HepG2 (cell line): ENCODE measurements around the gene SYS1. TPM values are rescaled to one million over a fixed set of nuclear protein-coding genes. Genes with fewer than 3 reads are reported as not detected.

ENCODE experiments used
- AGO2 ChIP-seq: fragments of 200-400 bp; formaldehyde crosslinking; optimal IDR thresholded peaks from 2 replicates; pipeline ENCODE3; 2017; ENCODE audit warnings: mild to moderate bottlenecking, low read depth, low read length, moderate library complexity
- CHD4 ChIP-seq: fragments of 200-600 bp; sonication (generic); IDR thresholded peaks from 2 replicates; pipeline ENCODE4 v1.7.0; 2017; ENCODE audit warnings: mild to moderate bottlenecking, low read length, borderline replicate concordance
- FOXP1 ChIP-seq, 2 experiments: fragments of 450-650 bp in 1 of 2; IDR thresholded peaks; 2 replicates each; pipeline ENCODE4 v1.6.1; 2017 to 2018; ENCODE audit warnings: antibody characterized with exemption in 1 of 2
- HINFP ChIP-seq: sonication (generic); formaldehyde crosslinking; IDR thresholded peaks from 2 replicates; pipeline ENCODE4 v1.4.0; 2020; ENCODE audit warnings: low read depth, mild to moderate bottlenecking, missing genetic modification reagents
- KLF15 ChIP-seq: sonication (generic); formaldehyde crosslinking; IDR thresholded peaks from 2 replicates; pipeline ENCODE4 v1.8.1; 2023; ENCODE audit warnings: borderline replicate concordance, mild to moderate bottlenecking, inconsistent platforms, missing genetic modification reagents, mixed read lengths
- MEIS1 ChIP-seq: sonication (generic); formaldehyde crosslinking; IDR thresholded peaks from 2 replicates; pipeline ENCODE4 v1.9.0; 2021; ENCODE audit warnings: mild to moderate bottlenecking, missing genetic modification reagents, moderate library complexity, borderline replicate concordance
- NCOA2 ChIP-seq: sonication (generic); formaldehyde crosslinking; IDR thresholded peaks from 2 replicates; pipeline ENCODE4 v1.8.0; 2022; ENCODE audit warnings: inconsistent platforms
- PHF20 ChIP-seq: sonication (generic); formaldehyde crosslinking; IDR thresholded peaks from 2 replicates; pipeline ENCODE4 v1.5.0; 2020; ENCODE audit warnings: mild to moderate bottlenecking, missing genetic modification reagents
- REST ChIP-seq, 2 experiments: IDR thresholded peaks; 2 replicates each; pipeline ENCODE4 v1.6.1; 2011 to 2012; ENCODE audit warnings: low read length in 2 of 2, borderline replicate concordance in 1 of 2, low read depth in 1 of 2, mild to moderate bottlenecking in 1 of 2, moderate library complexity in 1 of 2
- SALL2 ChIP-seq: sonication (generic); formaldehyde crosslinking; IDR thresholded peaks from 2 replicates; pipeline ENCODE4 v1.8.1; 2023; ENCODE audit warnings: mild to moderate bottlenecking, missing genetic modification reagents, inconsistent platforms
- THYN1 ChIP-seq: sonication (generic); formaldehyde crosslinking; IDR thresholded peaks from 2 replicates; pipeline ENCODE4 v1.8.1; 2023; ENCODE audit warnings: low read depth, mild to moderate bottlenecking, moderate library complexity, missing genetic modification reagents, borderline replicate concordance
- ZNF614 ChIP-seq: IDR thresholded peaks from 2 replicates; pipeline ENCODE4 v1.6.1; 2018; ENCODE audit warnings: missing biosample characterization, missing genetic modification reagents, inconsistent platforms, borderline replicate concordance
- ZNF747 ChIP-seq: sonication (generic); formaldehyde crosslinking; IDR thresholded peaks from 2 replicates; pipeline ENCODE4 v1.8.1; 2023; ENCODE audit warnings: missing genetic modification reagents, mild to moderate bottlenecking, borderline replicate concordance
- ZNF775 ChIP-seq: sonication (generic); formaldehyde crosslinking; IDR thresholded peaks from 2 replicates; pipeline ENCODE4 v1.4.0; 2020; ENCODE audit warnings: missing genetic modification reagents, mild to moderate bottlenecking, moderate library complexity, borderline replicate concordance
- ZNF788 ChIP-seq: sonication (generic); formaldehyde crosslinking; IDR thresholded peaks from 2 replicates; pipeline ENCODE4 v1.5.0; 2020; ENCODE audit warnings: mild to moderate bottlenecking, missing genetic modification reagents, borderline replicate concordance
- polyA plus RNA-seq, 8 experiments: library from polyadenylated mRNA; depleted of rRNA in 3 of 8; stranded (reverse) in 7 of 8; unstranded in 1 of 8; fragments of >200 nt; fragmentation: Illumina TruSeq in 4 of 8; extraction: Trizol in 4 of 8; gene quantifications; 2 replicates each; pipeline versions ENCODE4 v1.2.1 to v1.2.3, GENCODE V29; 2011 to 2016; ENCODE audit warnings: low read depth in 4 of 8, missing spikeins in 1 of 8, mixed read lengths in 1 of 8; ENCODE audit not compliant: insufficient read depth in 1 of 8
- total RNA-seq, 5 experiments: library from RNA; depleted of rRNA; stranded (reverse); fragments of >200 nt; fragmentation: Illumina TruSeq; extraction: Trizol; gene quantifications; 2 replicates each; pipeline ENCODE4 v1.2.3, GENCODE V29; 2016; ENCODE audit warnings: low read depth in 1 of 5
- TF ChIP-seq, protein P1 (sequence below): sonication (generic); formaldehyde crosslinking; IDR thresholded peaks from 2 replicates; pipeline ENCODE4 v1.4.0; 2020; ENCODE audit warnings: low read depth, missing genetic modification reagents
- TF ChIP-seq, protein P2 (sequence below): sonication (generic); formaldehyde crosslinking; IDR thresholded peaks from 2 replicates; pipeline ENCODE4 v1.5.0; 2020; ENCODE audit warnings: missing genetic modification reagents, mild to moderate bottlenecking, borderline replicate concordance

SYS1 gene
- total and polyA plus RNA-seq, 2 of the 13 experiments (the other 11 are each of a cell fraction or from before 2014, with no cell fraction given): 38.3 to 65.6 TPM

GRCh38 chr20:45373353-45374100 lies 10.6 kb downstream of the SYS1 start (continued):
- TF ChIP-seq, protein P1, sequence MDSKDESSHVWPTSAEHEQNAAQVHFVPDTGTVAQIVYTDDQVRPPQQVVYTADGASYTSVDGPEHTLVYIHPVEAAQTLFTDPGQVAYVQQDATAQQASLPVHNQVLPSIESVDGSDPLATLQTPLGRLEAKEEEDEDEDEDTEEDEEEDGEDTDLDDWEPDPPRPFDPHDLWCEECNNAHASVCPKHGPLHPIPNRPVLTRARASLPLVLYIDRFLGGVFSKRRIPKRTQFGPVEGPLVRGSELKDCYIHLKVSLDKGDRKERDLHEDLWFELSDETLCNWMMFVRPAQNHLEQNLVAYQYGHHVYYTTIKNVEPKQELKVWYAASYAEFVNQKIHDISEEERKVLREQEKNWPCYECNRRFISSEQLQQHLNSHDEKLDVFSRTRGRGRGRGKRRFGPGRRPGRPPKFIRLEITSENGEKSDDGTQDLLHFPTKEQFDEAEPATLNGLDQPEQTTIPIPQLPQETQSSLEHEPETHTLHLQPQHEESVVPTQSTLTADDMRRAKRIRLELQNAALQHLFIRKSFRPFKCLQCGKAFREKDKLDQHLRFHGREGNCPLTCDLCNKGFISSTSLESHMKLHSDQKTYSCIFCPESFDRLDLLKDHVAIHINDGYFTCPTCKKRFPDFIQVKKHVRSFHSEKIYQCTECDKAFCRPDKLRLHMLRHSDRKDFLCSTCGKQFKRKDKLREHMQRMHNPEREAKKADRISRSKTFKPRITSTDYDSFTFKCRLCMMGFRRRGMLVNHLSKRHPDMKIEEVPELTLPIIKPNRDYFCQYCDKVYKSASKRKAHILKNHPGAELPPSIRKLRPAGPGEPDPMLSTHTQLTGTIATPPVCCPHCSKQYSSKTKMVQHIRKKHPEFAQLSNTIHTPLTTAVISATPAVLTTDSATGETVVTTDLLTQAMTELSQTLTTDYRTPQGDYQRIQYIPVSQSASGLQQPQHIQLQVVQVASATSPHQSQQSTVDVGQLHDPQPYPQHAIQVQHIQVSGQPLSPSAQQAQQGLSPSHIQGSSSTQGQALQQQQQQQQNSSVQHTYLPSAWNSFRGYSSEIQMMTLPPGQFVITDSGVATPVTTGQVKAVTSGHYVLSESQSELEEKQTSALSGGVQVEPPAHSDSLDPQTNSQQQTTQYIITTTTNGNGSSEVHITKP (CRISPR knock-in tag): peak; percentile 62; the same call in 1 of the 2 replicates
- no peak for TF ChIP-seq ZNF775 (CRISPR knock-in tag)
- no peak for TF ChIP-seq FOXP1 (IDR thresholded peaks at IDR 0.05)
- no peak for TF ChIP-seq FOXP1 (CRISPR knock-in tag; IDR thresholded peaks at IDR 0.05)
- TF ChIP-seq HINFP (CRISPR knock-in tag): 0 out of 2 replicates have a peak, but pooled peaks have one; percentile 27
- no peak for TF ChIP-seq ZNF747 (CRISPR knock-in tag)
- no peak for TF ChIP-seq REST (IDR thresholded peaks at IDR 0.05; ENCODE audit: borderline replicate concordance in 1 of 2, low read depth in 1 of 2, low read length in 2 of 2)
- peak; percentile 34; the same call in 1 of the 2 replicates for TF ChIP-seq SALL2
- no peak for TF ChIP-seq CHD4
- peak; percentile 85 for TF ChIP-seq ZNF614 (CRISPR knock-in tag)
- TF ChIP-seq PHF20 (CRISPR knock-in tag): peak; percentile 57
- TF ChIP-seq, protein P2, sequence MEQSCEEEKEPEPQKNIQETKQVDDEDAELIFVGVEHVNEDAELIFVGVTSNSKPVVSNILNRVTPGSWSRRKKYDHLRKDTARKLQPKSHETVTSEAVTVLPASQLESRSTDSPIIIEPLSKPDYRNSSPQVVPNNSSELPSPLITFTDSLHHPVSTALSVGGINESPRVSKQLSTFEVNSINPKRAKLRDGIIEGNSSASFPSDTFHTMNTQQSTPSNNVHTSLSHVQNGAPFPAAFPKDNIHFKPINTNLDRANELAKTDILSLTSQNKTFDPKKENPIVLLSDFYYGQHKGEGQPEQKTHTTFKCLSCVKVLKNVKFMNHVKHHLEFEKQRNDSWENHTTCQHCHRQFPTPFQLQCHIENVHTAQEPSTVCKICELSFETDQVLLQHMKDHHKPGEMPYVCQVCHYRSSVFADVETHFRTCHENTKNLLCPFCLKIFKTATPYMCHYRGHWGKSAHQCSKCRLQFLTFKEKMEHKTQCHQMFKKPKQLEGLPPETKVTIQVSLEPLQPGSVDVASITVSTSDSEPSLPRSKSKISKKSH (CRISPR knock-in tag): peak; percentile 40; the same call in 1 of the 2 replicates
- no peak for TF ChIP-seq NCOA2 (CRISPR knock-in tag)
- TF ChIP-seq MEIS1 (CRISPR knock-in tag): peak; percentile 65; the same call in 1 of the 2 replicates
- no peak for TF ChIP-seq KLF15 (CRISPR knock-in tag)
- peak; percentile 73; the same call in 1 of the 2 replicates for TF ChIP-seq ZNF788
- TF ChIP-seq THYN1 (CRISPR knock-in tag): no peak
- TF ChIP-seq AGO2: no peak
